Fibroblast of lung (primary cell): Measurements from ENCODE around the gene ETS1. TPM values are rescaled to one million over a fixed set of nuclear protein-coding genes. Genes with fewer than 3 reads are reported as not detected.

Experiments
- DNase-seq, 2 donors: peaks; one replicate each; pipeline versions ENCODE4 v3.0.0 to v3.0.0-alpha.2; 2010; ENCODE audit warnings: low read depth in 2 of 2
- H2AFZ ChIP-seq: 2 replicates; pipeline ENCODE4 v1.5.1; 2012; ENCODE audit warnings: low read length, control low read depth, inconsistent platforms
- H3K27ac ChIP-seq: 2 replicates; pipeline ENCODE4 v1.5.1; 2011; ENCODE audit warnings: low read length, control low read depth; ENCODE audit not compliant: insufficient read depth
- H3K27me3 ChIP-seq: 2 replicates; pipeline ENCODE4 v1.5.1; 2011; ENCODE audit warnings: mild to moderate bottlenecking, low read length; ENCODE audit not compliant: control insufficient read depth, insufficient read depth
- H3K36me3 ChIP-seq: 2 replicates; pipeline ENCODE4 v1.5.1; 2011; ENCODE audit warnings: low read length; ENCODE audit not compliant: control insufficient read depth, insufficient read depth
- H3K4me1 ChIP-seq: 2 replicates; pipeline ENCODE4 v1.5.1; 2011; ENCODE audit warnings: low read length; ENCODE audit not compliant: control insufficient read depth, insufficient read depth; ENCODE audit errors: extremely low read depth
- H3K4me2 ChIP-seq: 2 replicates; pipeline ENCODE4 v1.5.1; 2011; ENCODE audit warnings: low read length, control low read depth; ENCODE audit not compliant: insufficient read depth; ENCODE audit errors: extremely low read depth
- H3K4me3 ChIP-seq, 4 experiments: fragments of 200-600 bp in 1 of 4; sonication (generic) in 1 of 4; replicated peaks in 1 of 4; 2 replicates each; pipeline ENCODE4 v1.5.1; 2011 to 2016; ENCODE audit warnings: low read length in 4 of 4, low read depth in 3 of 4, mild to moderate bottlenecking in 3 of 4, control low read depth in 2 of 4, inconsistent platforms in 1 of 4, mixed read lengths in 1 of 4; ENCODE audit not compliant: insufficient read depth in 1 of 4; ENCODE audit errors: control extremely low read depth in 1 of 4
- H3K79me2 ChIP-seq: 2 replicates; pipeline ENCODE4 v1.5.1; 2012; ENCODE audit warnings: mild to moderate bottlenecking, low read length, inconsistent platforms; ENCODE audit not compliant: control insufficient read depth, insufficient read depth
- H3K9ac ChIP-seq: 2 replicates; pipeline ENCODE4 v1.5.1; 2011; ENCODE audit warnings: mild to moderate bottlenecking, low read length, control low read depth; ENCODE audit not compliant: insufficient read depth
- H3K9me3 ChIP-seq: 2 replicates; pipeline ENCODE4 v1.5.1; 2012; ENCODE audit warnings: low read depth, low read length; ENCODE audit not compliant: control insufficient read depth, insufficient read depth
- H4K20me1 ChIP-seq: 2 replicates; pipeline ENCODE4 v1.5.1; 2011; ENCODE audit warnings: low read length; ENCODE audit not compliant: control insufficient read depth, insufficient read depth; ENCODE audit errors: extremely low read depth
- CTCF ChIP-seq, 2 donors: IDR thresholded peaks in 1 of 2; conservative IDR thresholded peaks in 1 of 2; 1 replicate in 1 of 2; 2 replicates in 1 of 2; pipeline ENCODE4 v1.5.1; 2011 to 2012; ENCODE audit warnings: low read length in 2 of 2, control low read depth in 1 of 2, inconsistent platforms in 1 of 2, low read depth in 1 of 2, mild to moderate bottlenecking in 1 of 2
- EZH2 ChIP-seq: IDR thresholded peaks from 2 replicates; pipeline ENCODE4 v1.5.1; 2012; ENCODE audit warnings: low read length, control low read depth, mild to moderate bottlenecking; ENCODE audit errors: missing control alignments
- polyA plus RNA-seq, 2 donors: library from polyadenylated mRNA; depleted of rRNA in 1 of 2; stranded (reverse) in 1 of 2; unstranded in 1 of 2; fragments of >200 nt; gene quantifications; 2 replicates each; pipeline ENCODE4 v1.2.1, GENCODE V29; 2011 to 2012; ENCODE audit warnings: missing spikeins in 1 of 2
- total RNA-seq: library from RNA; depleted of rRNA; stranded (reverse); fragments of >200 nt; gene quantifications from 2 replicates; pipeline ENCODE4 v1.2.1, GENCODE V29; 2014

The ETS1 gene
- total and polyA plus RNA-seq, 2 donors (not counting 1 experiment from before 2014, with no cell fraction given), result 51.5 to 51.7 TPM

DNA sequence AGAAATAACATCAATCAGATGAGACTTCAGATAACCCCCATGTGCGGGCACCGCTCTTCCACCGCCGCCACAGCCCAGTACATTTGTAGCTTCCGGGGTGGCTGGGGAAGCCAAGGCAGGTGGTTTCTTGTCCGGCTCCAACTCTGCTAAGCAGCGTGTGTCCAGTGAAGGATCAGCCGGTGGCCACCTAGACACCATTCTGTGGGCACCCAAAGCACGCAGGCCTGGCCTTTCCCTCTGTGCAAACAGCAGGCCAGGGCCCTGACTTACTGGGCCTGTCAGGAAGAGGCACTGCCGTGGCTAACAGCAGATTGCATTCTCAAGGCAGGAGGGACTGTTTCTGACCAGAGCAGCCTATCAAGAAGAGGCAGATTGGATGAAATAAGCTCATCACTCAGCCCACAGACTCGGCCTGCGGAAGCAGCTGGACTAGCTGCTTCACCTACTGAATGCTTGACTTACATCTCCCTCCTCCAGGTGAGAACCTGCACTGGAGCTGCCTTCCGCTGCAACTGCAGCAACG, 74.8 kb downstream of the ETS1 start:
- H3K9ac ChIP-seq, result no peak overlapping the region
- H3K27me3 ChIP-seq, result no peaks in the 10 kb centered on the region
- no peaks in the 10 kb centered on the region for H3K9me3 ChIP-seq
- H3K4me2 ChIP-seq, result no peak overlapping the region
- no peak overlapping the region for H3K27ac ChIP-seq
- H3K79me2 ChIP-seq, result peaks cover 96% of the 10 kb centered on the region
- no peak overlapping the region for H2AFZ ChIP-seq
- H3K4me3 ChIP-seq, result no peak overlapping the region
- H3K4me1 ChIP-seq, result peaks cover 40% of the 10 kb centered on the region
- DNase-seq, result no peak
- no peak for TF ChIP-seq EZH2
- TF ChIP-seq CTCF (conservative IDR thresholded peaks at IDR 0.05 in 1 of 2, IDR thresholded peaks at IDR 0.05 in 1 of 2; ENCODE audit: low read depth in 1 of 2, low read length in 2 of 2), result no peak
- no peaks in the 10 kb centered on the region for H4K20me1 ChIP-seq
- peaks cover 7% of the 10 kb centered on the region for H3K36me3 ChIP-seq

- Histone ChIP-seq H3K4me2 (peak overlapping the region; percentile 23), H2AFZ (no peak overlapping the region), H3K27ac (no peak overlapping the region), H3K79me2 (peaks cover 89% of the 10 kb centered on the region), H3K27me3 (no peaks in the 10 kb centered on the region), H4K20me1 (no peaks in the 10 kb centered on the region), H3K9ac (no peak overlapping the region), H3K4me3 (no peak overlapping the region), H3K4me1 (peaks cover 36% of the 10 kb centered on the region), H3K9me3 (no peaks in the 10 kb centered on the region), H3K36me3 (peaks cover 7% of the 10 kb centered on the region)
- TF ChIP-seq CTCF (conservative IDR thresholded peaks at IDR 0.05 in 1 of 2, IDR thresholded peaks at IDR 0.05 in 1 of 2; ENCODE audit: low read depth in 1 of 2, low read length in 2 of 2), result no peak
- TF ChIP-seq EZH2, result no peak
- no peak for DNase-seq
These were observed 75.6 kb downstream of the ETS1 start for GRCh38 chr11:128511712-128512111.

GRCh38 chr11:128509621-128510389, 77.6 kb downstream of the ETS1 start:
- peaks cover 45% of the 10 kb centered on the region for H3K4me1 ChIP-seq
- no peak overlapping the region for H2AFZ ChIP-seq
- H3K27me3 ChIP-seq, result no peaks in the 10 kb centered on the region
- peak; percentile 45 to 72 for DNase-seq
- H3K27ac ChIP-seq, result peak overlapping the region; percentile 92
- no peak for TF ChIP-seq CTCF (conservative IDR thresholded peaks at IDR 0.05 in 1 of 2, IDR thresholded peaks at IDR 0.05 in 1 of 2; ENCODE audit: low read depth in 1 of 2, low read length in 2 of 2)
- no peak for TF ChIP-seq EZH2
- H3K4me3 ChIP-seq, result peak overlapping the region in 1 of 4 experiments; percentile 2
- H3K36me3 ChIP-seq, result peaks cover 7% of the 10 kb centered on the region
- H3K9ac ChIP-seq, result no peak overlapping the region
- peaks cover 89% of the 10 kb centered on the region for H3K79me2 ChIP-seq
- no peaks in the 10 kb centered on the region for H3K9me3 ChIP-seq
- H3K4me2 ChIP-seq, result peak overlapping the region; percentile 5
- no peaks in the 10 kb centered on the region for H4K20me1 ChIP-seq
